NOMO-1 (cell line): ENCODE measurements around the gene PREX1.

Experiments used
- DNase-seq, 2 experiments: peaks; one replicate each; lab custom pipeline; 2025; ENCODE audit not compliant: unreplicated experiment in 2 of 2; lab: John Stamatoyannopoulos, UW

Gene PREX1

DNA sequence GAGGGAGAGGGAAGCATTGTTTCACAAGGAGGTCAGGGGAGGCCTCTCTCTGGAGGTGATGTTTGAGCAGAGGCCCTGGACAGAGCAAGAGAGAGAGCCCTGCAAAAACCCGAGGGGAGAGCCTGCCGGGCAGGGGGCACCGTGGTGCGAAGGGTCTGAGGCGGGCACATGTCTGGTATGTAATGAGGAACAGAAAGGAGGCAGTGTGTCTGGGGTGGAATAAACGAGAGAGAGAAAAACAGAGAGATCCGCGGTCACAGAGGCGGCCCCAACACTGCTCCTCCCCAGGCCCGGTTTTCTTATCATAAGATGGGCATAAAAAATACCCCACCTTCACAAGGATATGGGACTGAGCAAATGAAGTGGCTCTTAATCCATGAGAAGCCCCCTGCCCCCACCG lies 119.2 kb downstream of the PREX1 start:
- DNase-seq, result no peak

GRCh38 chr20:48708116-48708515 lies 119.7 kb downstream of the PREX1 start:
- no peak for DNase-seq

DNA sequence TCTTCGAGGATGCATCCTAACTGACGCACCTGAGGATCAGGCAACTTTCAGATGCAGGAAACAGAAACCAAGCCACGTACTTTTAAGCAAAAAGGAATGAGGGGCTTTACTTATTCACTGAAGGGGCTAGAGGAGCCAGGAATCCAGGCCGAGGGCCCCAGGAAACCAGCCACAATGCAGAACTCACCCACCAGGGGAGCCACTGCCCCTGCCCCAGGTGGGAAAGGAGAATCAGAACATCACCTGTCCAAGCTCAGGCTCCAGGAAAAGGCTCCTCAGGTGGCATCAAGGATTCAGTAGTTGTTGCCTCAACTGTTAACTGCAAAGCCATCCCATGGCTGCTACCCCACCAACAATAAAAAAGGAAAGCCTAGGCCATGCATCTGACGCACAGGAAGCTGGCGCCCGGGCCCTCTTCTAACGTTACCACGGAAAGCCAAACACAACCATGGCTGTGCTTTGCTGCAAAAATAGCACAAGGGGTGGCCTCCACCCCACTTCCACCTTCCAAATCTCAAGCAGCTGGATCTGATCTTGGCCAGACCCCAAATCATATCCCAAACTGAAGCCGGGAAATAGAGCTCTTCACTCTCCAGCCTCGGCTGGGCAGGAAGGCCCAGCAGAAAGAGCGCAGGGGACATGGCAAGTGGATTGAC lies 121.0 kb downstream of the PREX1 start:
- no peak for DNase-seq

- no peak for DNase-seq
Measured at GRCh38 chr20:48706116-48706656, 121.6 kb downstream of the PREX1 start.

DNA sequence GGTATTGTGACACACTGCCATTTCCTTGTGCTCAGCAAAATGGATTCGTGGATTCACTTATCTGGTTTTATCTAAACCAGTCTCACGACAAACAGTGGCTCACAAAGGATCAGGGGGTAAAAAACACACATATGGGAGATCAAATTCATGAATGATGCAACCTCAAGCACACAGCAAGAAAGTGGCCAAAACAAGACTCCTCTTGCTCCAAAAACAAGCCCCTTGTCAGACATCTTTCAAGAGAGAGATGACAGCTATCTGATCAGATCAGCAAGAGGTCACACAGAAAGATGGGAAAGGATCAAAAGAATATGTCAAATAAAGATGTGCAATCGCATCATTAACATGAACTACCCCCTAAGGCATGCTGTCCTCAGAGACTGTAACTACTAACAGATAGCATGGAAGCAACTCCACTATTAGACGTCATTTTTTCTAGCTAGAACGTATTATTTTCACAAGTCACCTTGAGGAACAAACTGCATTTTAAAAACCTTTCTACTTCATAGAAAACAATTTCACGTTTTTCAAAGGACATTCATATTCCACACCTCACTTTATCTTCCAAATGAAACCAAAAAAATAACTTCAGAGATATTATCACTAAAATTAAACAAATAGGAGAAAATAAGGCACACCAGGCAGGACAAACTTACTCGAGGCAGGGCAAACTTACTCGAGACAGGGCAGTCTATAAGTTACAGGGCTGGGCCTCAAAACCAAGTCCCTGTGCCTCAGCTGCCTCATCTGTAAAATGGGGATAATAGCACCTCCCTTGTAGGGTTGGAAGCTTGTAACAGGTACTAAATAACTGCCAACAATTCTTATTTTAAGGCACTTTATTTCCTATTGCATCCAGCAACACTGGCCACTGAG lies 122.3 kb downstream of the PREX1 start:
- no peak for DNase-seq

- DNase-seq, result no peak
Measured at GRCh38 chr20:48704761-48705160, 123.0 kb downstream of the PREX1 start.

DNA sequence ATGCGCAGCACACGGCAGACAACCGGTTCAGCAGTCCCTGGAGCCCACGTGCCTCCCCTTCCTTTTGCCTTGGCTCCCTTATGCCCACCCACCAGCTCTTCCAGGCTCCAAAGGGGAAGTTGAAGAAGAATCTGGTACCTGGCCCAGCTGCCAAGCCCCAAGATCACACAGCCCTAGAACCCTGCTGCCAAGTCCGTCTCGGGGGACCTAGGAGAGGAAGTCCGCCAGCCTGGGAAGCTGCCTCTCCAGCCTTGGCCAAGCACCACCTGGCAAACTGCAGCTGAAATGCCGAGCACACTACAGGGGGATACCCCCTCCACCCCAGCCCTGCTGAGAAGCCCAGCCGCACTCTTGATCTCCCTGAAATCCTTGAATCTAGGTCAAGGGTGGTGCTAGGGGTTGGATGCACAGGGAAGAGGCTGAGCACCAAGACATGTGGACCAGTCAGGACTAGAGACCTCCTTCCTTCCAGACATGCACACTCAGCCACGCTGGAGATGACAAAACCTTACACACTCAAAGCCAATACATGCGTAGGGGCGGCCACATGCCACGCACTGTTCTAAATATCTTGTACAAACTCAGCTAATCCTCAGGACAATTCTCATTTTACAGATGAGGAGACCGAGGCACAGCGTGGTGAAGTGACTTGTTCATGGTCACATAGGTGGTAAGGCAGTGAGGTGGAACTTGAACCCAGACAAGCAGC lies 124.1 kb downstream of the PREX1 start:
- DNase-seq, result no peak

DNA sequence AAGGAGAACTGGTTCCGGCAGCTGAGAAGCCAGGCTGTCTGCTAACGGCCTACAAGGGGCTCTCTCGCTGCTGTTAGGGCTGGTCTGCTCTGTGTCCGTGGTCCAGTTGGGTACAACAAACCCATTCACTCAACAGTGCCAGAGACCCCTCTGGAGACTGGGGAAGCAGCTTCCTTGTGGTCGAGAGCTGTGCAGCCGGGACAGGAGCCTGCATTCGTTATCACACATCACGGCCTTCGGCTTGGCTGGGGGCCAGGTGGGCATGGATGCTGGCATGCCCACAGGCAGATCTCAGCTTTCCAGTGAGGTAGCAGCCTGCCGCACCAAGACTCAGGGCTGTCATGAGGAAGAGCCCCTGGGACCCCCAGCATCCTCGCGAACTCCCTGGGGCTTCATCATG lies 124.7 kb downstream of the PREX1 start:
- no peak for DNase-seq

DNA sequence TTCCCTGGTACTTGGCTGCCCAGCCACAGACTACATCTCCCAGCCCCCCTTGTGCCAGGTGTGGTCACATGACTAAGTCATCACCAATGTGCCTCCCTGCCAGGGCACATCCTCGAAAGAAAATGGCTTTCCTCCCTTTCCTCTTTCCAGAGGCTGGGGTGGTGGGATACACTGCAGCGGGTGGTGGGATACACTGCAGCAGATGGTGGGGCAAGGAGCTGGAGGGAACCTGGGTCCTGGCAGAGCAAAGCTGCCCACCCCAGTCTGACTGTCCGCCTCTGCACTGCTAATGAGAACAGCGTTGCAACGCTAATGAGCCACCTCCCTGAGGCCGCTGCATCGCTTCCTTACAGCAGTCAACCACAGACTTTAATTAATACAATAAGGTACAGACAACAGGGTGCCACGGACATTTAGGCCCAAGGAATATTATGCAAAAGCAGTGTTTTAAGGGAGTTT lies 125.3 kb downstream of the PREX1 start:
- DNase-seq, result no peak

GRCh38 chr20:48701702-48702101 lies 126.1 kb downstream of the PREX1 start:
- no peak for DNase-seq

- DNase-seq, result no peak
Measured at GRCh38 chr20:48698507-48699267, 129.1 kb downstream of the PREX1 start.

GRCh38 chr20:48697845-48698491 lies 129.8 kb downstream of the PREX1 start:
- DNase-seq, result no peak

GRCh38 chr20:48696671-48697070 lies 131.1 kb downstream of the PREX1 start:
- DNase-seq, result no peak

- no peak for DNase-seq
Measured at GRCh38 chr20:48695738-48696137, 132.1 kb downstream of the PREX1 start.

GRCh38 chr20:48695255-48695654 lies 132.5 kb downstream of the PREX1 start:
- DNase-seq, result no peak

GRCh38 chr20:48694381-48694865 lies 133.4 kb downstream of the PREX1 start:
- DNase-seq, result no peak

- no peak for DNase-seq
Measured at GRCh38 chr20:48691523-48691922, 136.3 kb downstream of the PREX1 start.

GRCh38 chr20:48690888-48691287 lies 136.9 kb downstream of the PREX1 start:
- DNase-seq, result no peak

DNA sequence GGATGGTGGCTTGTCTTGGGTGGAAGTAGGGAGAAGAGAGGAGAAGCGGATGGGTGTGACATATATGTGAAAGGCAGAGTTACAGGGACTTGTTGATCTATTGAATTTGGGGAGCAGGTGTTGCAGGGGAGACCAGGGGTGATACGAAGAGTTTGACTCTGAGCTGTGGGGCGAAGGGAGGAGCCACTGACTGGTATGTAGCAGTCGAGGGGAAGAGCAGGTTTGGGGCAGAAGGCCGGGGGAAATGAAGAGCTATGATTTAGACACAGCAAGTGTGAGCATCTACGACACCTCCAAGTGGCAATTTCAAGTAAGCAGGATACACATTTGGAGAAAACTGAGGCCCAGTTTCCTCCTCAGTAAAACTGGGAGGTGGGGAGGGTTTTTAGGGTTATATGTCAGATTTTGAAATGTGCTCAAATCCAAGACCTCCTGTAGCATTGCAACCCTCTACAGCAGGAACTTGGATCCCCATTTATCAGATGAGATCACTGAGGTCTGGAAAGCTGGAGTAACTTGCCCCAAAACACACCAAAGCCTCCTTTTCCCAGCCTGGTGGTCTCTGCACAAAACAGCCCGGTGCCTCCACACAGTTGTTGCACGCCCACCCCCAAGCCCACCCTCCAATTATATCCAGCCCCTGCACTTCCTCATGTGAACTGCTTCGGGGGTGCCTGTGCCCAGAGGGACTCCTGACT lies 137.8 kb downstream of the PREX1 start:
- DNase-seq, result no peak
